HCT116 (cell line): ENCODE measurements around the gene TBC1D16. TPM values are rescaled to one million over a fixed set of nuclear protein-coding genes. Genes with fewer than 3 reads are reported as not detected.

ENCODE experiments used
- ATAC-seq: fragments of 200-7000 bp; cut with Tn5 transposase; 2 replicates; pipeline ENCODE4 v1.9.1; 2020; ENCODE audit warnings: mild to moderate bottlenecking, moderate library complexity
- BruUV-seq: library from RNA; stranded (reverse); fragments of 400-500 nt; replicated peaks from 2 replicates; lab custom pipeline; 2021; lab: Mats Ljungman, UMichigan
- CTCF ChIA-PET: fragments of 300-600 bp; sonication (Branson Sonifier 250); formaldehyde crosslinking; loops from one replicate; lab custom pipeline; 2021; ENCODE audit warnings: antibody characterized with exemption; lab: Charles Lee
- POLR2A ChIA-PET: fragments of 300-600, 350-600 bp; sonication (Branson Sonifier 250); formaldehyde crosslinking; loops from one replicate; lab custom pipeline; 2021; ENCODE audit warnings: antibody characterized with exemption; lab: Charles Lee
- RAD21 ChIA-PET, 2 experiments: fragments of 300-600 bp; sonication (Branson Sonifier 250); formaldehyde crosslinking; loops; one replicate each; lab custom pipeline; 2023; ENCODE audit warnings: low total read pairs in 2 of 2; ENCODE audit not compliant: uncharacterized antibody in 2 of 2, unreplicated experiment in 2 of 2, low non-redundant PET in 1 of 2; lab: Charles Lee
- DNase-seq: peaks from one replicate; pipeline ENCODE4 v3.0.0-alpha.2; 2010; ENCODE audit warnings: low read depth, low spot score
- H2AFZ ChIP-seq: fragments of 200-600 bp; shearing (Covaris generic), sonication (generic); 2 replicates; pipeline ENCODE4 v1.6.1; 2017; ENCODE audit warnings: low read depth, mixed run types, mixed read lengths, antibody characterized with exemption, low read length; ENCODE audit not compliant: poor library complexity, severe bottlenecking
- H3K27ac ChIP-seq: 2 replicates; pipeline ENCODE4 v1.5.1; 2012; ENCODE audit warnings: low read depth, low read length
- H3K27me3 ChIP-seq: fragments of 200-600 bp; sonication (generic); 2 replicates; pipeline ENCODE4 v1.6.1; 2016; ENCODE audit warnings: mixed run types, low read length, mixed read lengths; ENCODE audit not compliant: insufficient read depth
- H3K36me3 ChIP-seq, 2 experiments: fragments of 200-500 bp in 1 of 2; fragments of 200-600 bp in 1 of 2; sonication (Bioruptor generic) in 1 of 2; sonication (generic) in 1 of 2; 2 replicates each; pipeline versions ENCODE4 v1.5.1 to v1.6.1; 2014 to 2016; ENCODE audit warnings: low read length in 2 of 2, inconsistent platforms in 1 of 2, mixed read lengths in 1 of 2, mixed run types in 1 of 2; ENCODE audit not compliant: insufficient read depth in 2 of 2, control insufficient read depth in 1 of 2
- H3K4me1 ChIP-seq, 2 experiments: fragments of 200-600 bp in 1 of 2; sonication (generic) in 1 of 2; 2 replicates each; pipeline versions ENCODE4 v1.5.1 to v1.6.1; 2012 to 2017; ENCODE audit warnings: low read length in 2 of 2, inconsistent platforms in 1 of 2, mild to moderate bottlenecking in 1 of 2, mixed read lengths in 1 of 2, mixed run types in 1 of 2, moderate library complexity in 1 of 2; ENCODE audit not compliant: insufficient read depth in 2 of 2, control insufficient read depth in 1 of 2
- H3K4me2 ChIP-seq: fragments of 200-600 bp; sonication (generic); 2 replicates; pipeline ENCODE4 v1.6.1; 2017; ENCODE audit warnings: mixed run types, low read length, mixed read lengths
- H3K4me3 ChIP-seq, 2 experiments: fragments of 200-600 bp in 1 of 2; sonication (generic) in 1 of 2; replicated peaks in 1 of 2; 2 replicates each; pipeline ENCODE4 v1.5.1; 2011 to 2016; ENCODE audit warnings: low read length in 2 of 2, control low read depth in 1 of 2, low read depth in 1 of 2, mild to moderate bottlenecking in 1 of 2, mixed read lengths in 1 of 2, mixed run types in 1 of 2
- H3K79me2 ChIP-seq: fragments of 200-600 bp; sonication (generic); 2 replicates; pipeline ENCODE4 v1.6.1; 2017; ENCODE audit warnings: mild to moderate bottlenecking, mixed run types, low read length, moderate library complexity, mixed read lengths; ENCODE audit not compliant: insufficient read depth
- H3K9ac ChIP-seq: fragments of 200-600 bp; sonication (generic); 2 replicates; pipeline ENCODE4 v1.6.1; 2016; ENCODE audit warnings: low read length, mixed read lengths
- H3K9me2 ChIP-seq: fragments of 200-600 bp; sonication (generic), shearing (Covaris generic); 2 replicates; pipeline ENCODE4 v1.6.1; 2017; ENCODE audit warnings: mixed run types, mild to moderate bottlenecking, moderate library complexity; ENCODE audit not compliant: insufficient read depth
- H3K9me3 ChIP-seq, 2 experiments: fragments of 200-500 bp in 1 of 2; fragments of 200-600 bp in 1 of 2; sonication (Bioruptor generic) in 1 of 2; sonication (generic) in 1 of 2; 2 replicates each; pipeline ENCODE4 v1.6.1; 2014 to 2017; ENCODE audit warnings: low read length in 2 of 2, mixed read lengths in 2 of 2, inconsistent platforms in 1 of 2, low read depth in 1 of 2, mild to moderate bottlenecking in 1 of 2, mixed run types in 1 of 2, moderate library complexity in 1 of 2; ENCODE audit not compliant: control insufficient read depth in 1 of 2, insufficient read depth in 1 of 2
- H4K20me1 ChIP-seq: fragments of 200-600 bp; sonication (generic), shearing (Covaris generic); 2 replicates; pipeline ENCODE4 v1.6.1; 2017; ENCODE audit warnings: mixed run types, mild to moderate bottlenecking, moderate library complexity; ENCODE audit not compliant: insufficient read depth
- ATF3 ChIP-seq: IDR thresholded peaks from 2 replicates; pipeline ENCODE4 v1.6.1; 2012
- CEBPB ChIP-seq: IDR thresholded peaks from 2 replicates; pipeline ENCODE4 v1.6.1; 2012; ENCODE audit warnings: low read depth
- EGR1 ChIP-seq: IDR thresholded peaks from 2 replicates; pipeline ENCODE4 v1.6.1; 2012; ENCODE audit warnings: low read depth
- ELF1 ChIP-seq: IDR thresholded peaks from 2 replicates; pipeline ENCODE4 v1.6.1; 2012; ENCODE audit warnings: low read depth, borderline replicate concordance
- EZH2 ChIP-seq: fragments of 200-600 bp; sonication (generic); IDR thresholded peaks from 2 replicates; pipeline ENCODE4 v1.6.1; 2017; ENCODE audit warnings: antibody characterized with exemption, mixed run types
- EZH2phosphoT487 ChIP-seq: fragments of 200-600 bp; IDR thresholded peaks from 2 replicates; pipeline ENCODE4 v1.6.1; 2018; ENCODE audit warnings: antibody characterized with exemption, borderline replicate concordance
- FOSL1 ChIP-seq: IDR thresholded peaks from 2 replicates; pipeline ENCODE4 v1.6.1; 2012; ENCODE audit warnings: low read depth
- JUND ChIP-seq: IDR thresholded peaks from 2 replicates; pipeline ENCODE4 v1.6.1; 2012
- MAX ChIP-seq: IDR thresholded peaks from 2 replicates; pipeline ENCODE4 v1.6.1; 2012
- POLR2A ChIP-seq: IDR thresholded peaks from 2 replicates; pipeline ENCODE4 v1.7.0; 2011; ENCODE audit warnings: borderline replicate concordance; ENCODE audit not compliant: insufficient read depth, insufficient read length; ENCODE audit errors: extremely low read depth
- RAD21 ChIP-seq: IDR thresholded peaks from 2 replicates; pipeline ENCODE4 v1.6.1; 2012; ENCODE audit warnings: low read depth, mild to moderate bottlenecking
- SRF ChIP-seq: IDR thresholded peaks from 2 replicates; pipeline ENCODE4 v1.6.1; 2012; ENCODE audit warnings: low read depth
- ZBTB33 ChIP-seq: IDR thresholded peaks from 2 replicates; pipeline ENCODE4 v1.6.1; 2011; ENCODE audit warnings: mild to moderate bottlenecking, low read length, moderate library complexity; ENCODE audit not compliant: insufficient replicate concordance; ENCODE audit errors: extremely low read depth
- ZFX ChIP-seq: fragments of 450-650 bp; IDR thresholded peaks from 2 replicates; pipeline ENCODE4 v1.6.1; 2017
- intact Hi-C: fragments of 100-400 bp; cut with micrococcal nuclease; formaldehyde crosslinking; loops from 2 replicates; pipeline ENCODE4 v1.10.0; 2022
- total RNA-seq: library from RNA; stranded (reverse); gene quantifications from one replicate; pipeline ENCODE4 v1.2.1, GENCODE V29; 2021; ENCODE audit not compliant: unreplicated experiment
- TF ChIP-seq, protein P1 (sequence below): IDR thresholded peaks from 2 replicates; pipeline ENCODE4 v1.6.1; 2012; ENCODE audit warnings: low read depth

Gene TBC1D16
- total RNA-seq, 1 experiment from 2014 or later: 31.1 TPM

DNA sequence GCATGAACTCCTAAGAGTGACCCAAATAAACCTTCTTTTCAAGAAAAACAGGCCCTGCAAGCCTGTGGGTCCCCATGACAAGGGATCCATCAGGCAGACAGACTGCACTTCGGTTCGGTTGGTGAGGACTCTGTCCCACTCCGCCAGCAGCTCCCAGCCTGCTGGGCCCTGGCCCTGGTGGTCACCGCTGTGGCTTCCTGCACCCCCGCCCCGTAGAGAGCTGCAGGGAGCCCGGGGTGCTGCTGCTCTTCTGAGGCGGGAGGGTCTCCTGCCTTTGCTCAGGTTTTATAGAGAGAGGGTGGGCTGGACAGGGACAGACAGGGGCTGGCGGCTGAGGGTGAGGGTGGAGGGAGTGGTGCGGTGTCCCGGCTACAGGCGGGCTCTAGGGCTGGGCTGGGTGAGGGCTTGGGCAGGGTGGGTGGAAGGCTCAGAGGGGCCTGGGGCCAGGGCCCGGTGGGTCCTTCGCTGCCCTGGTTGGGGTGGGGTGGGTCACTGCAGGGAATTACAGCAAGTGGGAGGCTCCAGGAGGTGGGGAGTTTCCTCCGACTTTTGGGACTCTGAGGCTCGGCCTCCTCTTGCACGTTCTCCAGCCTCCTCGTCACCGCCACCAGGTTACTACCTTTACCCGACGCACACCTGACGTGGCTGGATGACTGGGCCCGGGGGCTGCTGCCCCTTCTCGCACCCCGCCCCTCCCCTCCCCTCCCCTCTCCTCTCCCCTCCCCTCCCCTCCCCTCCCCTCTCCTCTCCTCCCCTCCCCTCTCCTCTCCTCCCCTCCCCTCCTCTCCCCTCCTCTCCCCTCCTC lies 106.2 kb downstream of the TBC1D16 start (continued):
- no peak for TF ChIP-seq MAX
- no peak for TF ChIP-seq RAD21
- TF ChIP-seq, protein P1, sequence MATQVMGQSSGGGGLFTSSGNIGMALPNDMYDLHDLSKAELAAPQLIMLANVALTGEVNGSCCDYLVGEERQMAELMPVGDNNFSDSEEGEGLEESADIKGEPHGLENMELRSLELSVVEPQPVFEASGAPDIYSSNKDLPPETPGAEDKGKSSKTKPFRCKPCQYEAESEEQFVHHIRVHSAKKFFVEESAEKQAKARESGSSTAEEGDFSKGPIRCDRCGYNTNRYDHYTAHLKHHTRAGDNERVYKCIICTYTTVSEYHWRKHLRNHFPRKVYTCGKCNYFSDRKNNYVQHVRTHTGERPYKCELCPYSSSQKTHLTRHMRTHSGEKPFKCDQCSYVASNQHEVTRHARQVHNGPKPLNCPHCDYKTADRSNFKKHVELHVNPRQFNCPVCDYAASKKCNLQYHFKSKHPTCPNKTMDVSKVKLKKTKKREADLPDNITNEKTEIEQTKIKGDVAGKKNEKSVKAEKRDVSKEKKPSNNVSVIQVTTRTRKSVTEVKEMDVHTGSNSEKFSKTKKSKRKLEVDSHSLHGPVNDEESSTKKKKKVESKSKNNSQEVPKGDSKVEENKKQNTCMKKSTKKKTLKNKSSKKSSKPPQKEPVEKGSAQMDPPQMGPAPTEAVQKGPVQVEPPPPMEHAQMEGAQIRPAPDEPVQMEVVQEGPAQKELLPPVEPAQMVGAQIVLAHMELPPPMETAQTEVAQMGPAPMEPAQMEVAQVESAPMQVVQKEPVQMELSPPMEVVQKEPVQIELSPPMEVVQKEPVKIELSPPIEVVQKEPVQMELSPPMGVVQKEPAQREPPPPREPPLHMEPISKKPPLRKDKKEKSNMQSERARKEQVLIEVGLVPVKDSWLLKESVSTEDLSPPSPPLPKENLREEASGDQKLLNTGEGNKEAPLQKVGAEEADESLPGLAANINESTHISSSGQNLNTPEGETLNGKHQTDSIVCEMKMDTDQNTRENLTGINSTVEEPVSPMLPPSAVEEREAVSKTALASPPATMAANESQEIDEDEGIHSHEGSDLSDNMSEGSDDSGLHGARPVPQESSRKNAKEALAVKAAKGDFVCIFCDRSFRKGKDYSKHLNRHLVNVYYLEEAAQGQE: no peak
- no peak for TF ChIP-seq ZFX
- no peak for TF ChIP-seq CEBPB
- no peak for TF ChIP-seq FOSL1
- TF ChIP-seq EZH2phosphoT487: no peak
- TF ChIP-seq JUND: no peak
- TF ChIP-seq SRF: no peak

GRCh38 chr17:79928502-79929256 lies 107.0 kb downstream of the TBC1D16 start:
- no peak for ATAC-seq
- no peak for DNase-seq
- Histone ChIP-seq H3K9me3 (no peaks in the 10 kb centered on the region), H3K9ac (no peak overlapping the region), H3K79me2 (no peaks in the 10 kb centered on the region), H4K20me1 (no peaks in the 10 kb centered on the region), H3K27ac (no peak overlapping the region), H3K36me3 (no peaks in the 10 kb centered on the region), H3K27me3 (no peaks in the 10 kb centered on the region), H3K9me2 (no peaks in the 10 kb centered on the region), H3K4me2 (no peak overlapping the region), H3K4me1 (peaks cover 22 to 35% of the 10 kb centered on the region in 2 experiments), H3K4me3 (no peak overlapping the region), H2AFZ (no peak overlapping the region)
- POLR2A ChIA-PET: no interaction called here
- no TSS peak for BruUV-seq
- intact Hi-C loops: no loop called here
- RAD21 ChIA-PET: interaction anchor here in 1 of 2 experiments (0.7 kb wide), 1 partner anchor 1005 kb away, joined by 4 read pairs; no protein-coding TSS in a partner anchor
- CTCF ChIA-PET: no interaction called here
- no peak for TF ChIP-seq EGR1
- TF ChIP-seq SRF: no peak
- TF ChIP-seq ZBTB33: no peak
- TF ChIP-seq ZFX: no peak
- TF ChIP-seq EZH2phosphoT487: no peak
- TF ChIP-seq EZH2: no peak
- no peak for TF ChIP-seq ATF3
- no peak for TF ChIP-seq POLR2A
- TF ChIP-seq MAX: no peak
- TF ChIP-seq ELF1: no peak
